ENCODE measurements around the gene GRIP1.

GRCh38 chr12:66314278-66314677, 364.6 kb downstream of the GRIP1 start:
- TF ChIP-seq EZH2phosphoT487 (IDR thresholded peaks at IDR 0.05; ENCODE audit: unreplicated experiment), result no peak
- TF ChIP-seq, protein P1, sequence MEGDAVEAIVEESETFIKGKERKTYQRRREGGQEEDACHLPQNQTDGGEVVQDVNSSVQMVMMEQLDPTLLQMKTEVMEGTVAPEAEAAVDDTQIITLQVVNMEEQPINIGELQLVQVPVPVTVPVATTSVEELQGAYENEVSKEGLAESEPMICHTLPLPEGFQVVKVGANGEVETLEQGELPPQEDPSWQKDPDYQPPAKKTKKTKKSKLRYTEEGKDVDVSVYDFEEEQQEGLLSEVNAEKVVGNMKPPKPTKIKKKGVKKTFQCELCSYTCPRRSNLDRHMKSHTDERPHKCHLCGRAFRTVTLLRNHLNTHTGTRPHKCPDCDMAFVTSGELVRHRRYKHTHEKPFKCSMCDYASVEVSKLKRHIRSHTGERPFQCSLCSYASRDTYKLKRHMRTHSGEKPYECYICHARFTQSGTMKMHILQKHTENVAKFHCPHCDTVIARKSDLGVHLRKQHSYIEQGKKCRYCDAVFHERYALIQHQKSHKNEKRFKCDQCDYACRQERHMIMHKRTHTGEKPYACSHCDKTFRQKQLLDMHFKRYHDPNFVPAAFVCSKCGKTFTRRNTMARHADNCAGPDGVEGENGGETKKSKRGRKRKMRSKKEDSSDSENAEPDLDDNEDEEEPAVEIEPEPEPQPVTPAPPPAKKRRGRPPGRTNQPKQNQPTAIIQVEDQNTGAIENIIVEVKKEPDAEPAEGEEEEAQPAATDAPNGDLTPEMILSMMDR (conservative IDR thresholded peaks at IDR 0.05; ENCODE audit: low read depth in 2 of 2), result no peak
- TF ChIP-seq, protein P2, sequence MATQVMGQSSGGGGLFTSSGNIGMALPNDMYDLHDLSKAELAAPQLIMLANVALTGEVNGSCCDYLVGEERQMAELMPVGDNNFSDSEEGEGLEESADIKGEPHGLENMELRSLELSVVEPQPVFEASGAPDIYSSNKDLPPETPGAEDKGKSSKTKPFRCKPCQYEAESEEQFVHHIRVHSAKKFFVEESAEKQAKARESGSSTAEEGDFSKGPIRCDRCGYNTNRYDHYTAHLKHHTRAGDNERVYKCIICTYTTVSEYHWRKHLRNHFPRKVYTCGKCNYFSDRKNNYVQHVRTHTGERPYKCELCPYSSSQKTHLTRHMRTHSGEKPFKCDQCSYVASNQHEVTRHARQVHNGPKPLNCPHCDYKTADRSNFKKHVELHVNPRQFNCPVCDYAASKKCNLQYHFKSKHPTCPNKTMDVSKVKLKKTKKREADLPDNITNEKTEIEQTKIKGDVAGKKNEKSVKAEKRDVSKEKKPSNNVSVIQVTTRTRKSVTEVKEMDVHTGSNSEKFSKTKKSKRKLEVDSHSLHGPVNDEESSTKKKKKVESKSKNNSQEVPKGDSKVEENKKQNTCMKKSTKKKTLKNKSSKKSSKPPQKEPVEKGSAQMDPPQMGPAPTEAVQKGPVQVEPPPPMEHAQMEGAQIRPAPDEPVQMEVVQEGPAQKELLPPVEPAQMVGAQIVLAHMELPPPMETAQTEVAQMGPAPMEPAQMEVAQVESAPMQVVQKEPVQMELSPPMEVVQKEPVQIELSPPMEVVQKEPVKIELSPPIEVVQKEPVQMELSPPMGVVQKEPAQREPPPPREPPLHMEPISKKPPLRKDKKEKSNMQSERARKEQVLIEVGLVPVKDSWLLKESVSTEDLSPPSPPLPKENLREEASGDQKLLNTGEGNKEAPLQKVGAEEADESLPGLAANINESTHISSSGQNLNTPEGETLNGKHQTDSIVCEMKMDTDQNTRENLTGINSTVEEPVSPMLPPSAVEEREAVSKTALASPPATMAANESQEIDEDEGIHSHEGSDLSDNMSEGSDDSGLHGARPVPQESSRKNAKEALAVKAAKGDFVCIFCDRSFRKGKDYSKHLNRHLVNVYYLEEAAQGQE (IDR thresholded peaks at IDR 0.05; ENCODE audit: unreplicated experiment), result no peak
- TF ChIP-seq EZH2 (IDR thresholded peaks at IDR 0.05; ENCODE audit: low read depth, unreplicated experiment), result no peak
- no peak for TF ChIP-seq POLR2AphosphoS5 (IDR thresholded peaks at IDR 0.05; ENCODE audit: low read depth)
- no peak for TF ChIP-seq ZNF114 (CRISPR knock-in tag; IDR thresholded peaks at IDR 0.05)
- no peak for TF ChIP-seq ZNF331 (CRISPR knock-in tag; IDR thresholded peaks at IDR 0.05; ENCODE audit: low read depth)
- TF ChIP-seq JUNB (IDR thresholded peaks at IDR 0.05; ENCODE audit: unreplicated experiment), result no peak
